HT-29 (cell line): ENCODE results near the gene MAT2B. TPM values are rescaled to one million over a fixed set of nuclear protein-coding genes. Genes with fewer than 3 reads are reported as not detected.
A peak's percentile ranks its signal among the peaks of the same experiment; 100 is the strongest.

ENCODE experiments used
- DNase-seq: peaks from one replicate; pipeline ENCODE4 v3.0.0-alpha.2; 2015; ENCODE audit warnings: low spot score
- total RNA-seq: library from RNA; depleted of rRNA; stranded (reverse); fragments of >200 nt; shearing (Covaris generic); gene quantifications from 2 replicates; pipeline ENCODE4 v1.2.3, GENCODE V29; 2014; rRNA removed

The MAT2B gene
- total RNA-seq, 1 experiment from 2014 or later = 28.2 TPM

- no peak for DNase-seq
Observed at GRCh38 chr5:163551156-163551555, 45.7 kb downstream of the MAT2B start.

DNA sequence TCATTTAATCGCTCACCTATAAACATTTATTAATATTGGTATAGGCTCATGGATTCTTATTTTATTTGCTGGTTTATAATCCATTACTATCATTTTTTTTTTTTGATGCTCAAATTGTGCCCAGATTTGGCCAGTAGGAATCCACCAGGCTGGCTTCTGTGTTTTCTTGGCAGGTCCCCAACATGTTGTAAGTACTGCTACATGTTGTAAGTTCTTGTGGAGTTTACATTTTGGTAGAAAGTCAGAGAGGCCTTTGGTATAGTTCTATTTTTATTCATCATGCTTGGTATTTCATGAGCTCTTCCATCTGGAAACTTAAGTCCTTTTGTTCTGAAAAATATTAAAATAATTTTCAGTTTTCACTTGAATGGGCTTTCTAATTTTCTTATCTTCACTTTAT lies 47.1 kb downstream of the MAT2B start:
- DNase-seq = no peak

DNA sequence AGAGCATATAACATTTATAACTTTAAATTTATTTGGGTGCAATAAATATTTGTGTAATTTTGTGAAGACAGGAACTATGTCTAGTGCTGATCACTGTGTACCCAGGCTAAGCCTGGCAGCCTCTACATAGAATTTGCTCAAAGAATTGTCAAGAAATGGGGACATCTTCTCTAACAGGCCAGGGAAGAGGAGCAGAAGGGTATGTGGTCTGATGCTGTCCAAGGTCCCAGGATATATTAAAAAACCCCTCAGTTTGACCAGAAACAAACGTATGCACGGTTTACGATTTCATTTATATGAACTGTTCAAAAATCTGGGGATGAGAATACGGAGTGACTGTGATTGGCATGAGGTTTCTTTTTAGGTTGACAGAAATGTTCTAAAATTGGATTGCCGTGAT lies 55.9 kb downstream of the MAT2B start:
- DNase-seq = no peak

DNA sequence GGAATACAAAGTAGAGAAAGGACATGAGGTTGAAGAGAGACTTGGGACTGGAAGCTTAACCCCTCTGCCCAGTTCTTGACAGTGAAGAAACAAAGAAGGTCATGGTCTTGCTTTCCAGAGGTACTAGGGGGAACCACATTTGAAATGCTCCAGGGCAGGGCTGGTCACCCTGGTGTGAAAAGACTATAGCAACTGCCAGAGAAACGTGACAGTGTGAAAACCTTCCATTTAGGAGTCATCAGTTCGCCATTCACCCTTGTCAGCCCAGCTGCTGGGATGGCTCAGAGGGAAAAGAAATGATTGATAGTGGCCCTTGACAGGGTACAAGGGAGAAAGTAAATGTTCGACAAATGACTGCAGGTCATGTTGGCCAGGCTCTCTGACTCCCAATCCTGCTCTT lies 56.7 kb downstream of the MAT2B start:
- DNase-seq = no peak

- no peak for DNase-seq
Observed at GRCh38 chr5:163563112-163563511, 57.7 kb downstream of the MAT2B start.

DNA sequence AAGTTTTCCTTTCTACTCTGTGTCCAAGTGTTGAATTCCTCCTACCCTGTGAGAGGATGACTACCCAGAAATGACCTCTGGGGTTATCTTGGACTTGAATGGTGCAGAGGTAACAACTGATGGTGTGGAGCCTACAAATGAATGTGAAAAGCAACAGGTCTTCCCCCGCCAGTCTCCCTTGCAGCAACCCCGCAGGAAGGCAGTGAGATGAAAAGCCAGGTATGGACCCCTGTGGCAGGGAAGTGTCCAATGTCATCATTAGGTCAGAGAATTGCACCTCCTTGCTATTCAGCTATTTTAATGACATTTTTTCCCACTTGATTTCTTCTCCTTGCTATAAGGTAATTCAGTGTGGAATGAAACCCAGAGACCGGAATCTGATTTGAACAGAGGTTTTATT lies 58.5 kb downstream of the MAT2B start:
- peak; percentile 5 for DNase-seq

- peak; percentile 77 for DNase-seq
Observed at GRCh38 chr5:163564321-163564938, 59.0 kb downstream of the MAT2B start.

DNA sequence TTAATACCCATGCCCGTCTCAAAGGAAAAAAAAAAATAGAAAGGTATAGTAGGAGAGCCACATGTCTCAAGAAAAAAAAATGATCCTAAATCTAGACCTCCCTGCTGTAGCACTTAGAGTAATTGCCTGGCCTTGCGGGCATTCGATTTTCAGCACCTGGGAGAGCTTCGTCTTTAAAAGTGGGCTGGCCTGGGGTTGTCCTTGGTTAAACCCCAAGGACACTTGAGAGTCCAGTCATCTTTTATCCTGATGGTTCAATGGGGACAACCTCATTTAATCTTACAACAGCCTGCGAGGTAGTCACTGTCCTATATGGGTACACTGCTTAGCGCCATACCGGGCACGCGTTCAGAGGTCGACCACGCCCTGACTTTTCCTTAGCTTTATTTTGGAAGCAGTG lies 60.1 kb downstream of the MAT2B start:
- no peak for DNase-seq

GRCh38 chr5:163565931-163566608 lies 60.7 kb downstream of the MAT2B start:
- DNase-seq = no peak

DNA sequence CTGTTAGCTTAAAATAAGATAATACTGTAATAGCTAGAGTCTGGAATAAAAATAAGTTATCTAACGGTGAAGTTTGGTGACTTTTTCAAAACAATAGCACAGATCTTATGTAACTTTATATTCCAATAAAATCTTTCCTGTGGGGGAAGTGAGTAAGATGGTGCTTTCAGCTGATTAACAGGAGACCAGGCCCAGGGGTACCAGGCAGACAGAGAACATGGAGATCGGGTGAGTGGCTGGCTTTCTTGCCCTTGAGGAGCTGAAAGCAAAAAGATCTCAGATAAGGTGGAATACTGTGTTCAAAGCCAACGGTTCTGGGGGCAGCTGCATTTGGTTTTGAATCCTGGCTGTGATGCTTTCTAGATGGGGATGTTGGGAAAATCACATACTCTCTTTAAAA lies 61.3 kb downstream of the MAT2B start:
- DNase-seq = no peak

GRCh38 chr5:163567811-163568210 lies 62.4 kb downstream of the MAT2B start:
- DNase-seq = no peak

Other genes with a start within 250 kb of the MAT2B start
- gene CCNG1, start 68.0 kb upstream of the MAT2B start, total RNA-seq = 66.5 and 69.9 TPM in 2 replicates
- gene NUDCD2, start 45.5 kb upstream of the MAT2B start, total RNA-seq = 18.4 and 20.8 TPM in 2 replicates
- gene HMMR, start 45.0 kb upstream of the MAT2B start, total RNA-seq = 15.9 and 18.3 TPM in 2 replicates